ENCODE results near the gene COG7. TPM values are rescaled to one million over a fixed set of nuclear protein-coding genes. Genes with fewer than 3 reads are reported as not detected.
A peak's percentile ranks its signal among the peaks of the same experiment; 100 is the strongest.
"Not testable (repeated sequence)": the region's sequence is repeated elsewhere in the genome, so short reads cannot be mapped to it uniquely, and the experiment has no call there.

The COG7 gene
- total RNA-seq, 8 experiments from 2014 or later, result 7.2 to 29.6 (median 10.8) TPM

DNA sequence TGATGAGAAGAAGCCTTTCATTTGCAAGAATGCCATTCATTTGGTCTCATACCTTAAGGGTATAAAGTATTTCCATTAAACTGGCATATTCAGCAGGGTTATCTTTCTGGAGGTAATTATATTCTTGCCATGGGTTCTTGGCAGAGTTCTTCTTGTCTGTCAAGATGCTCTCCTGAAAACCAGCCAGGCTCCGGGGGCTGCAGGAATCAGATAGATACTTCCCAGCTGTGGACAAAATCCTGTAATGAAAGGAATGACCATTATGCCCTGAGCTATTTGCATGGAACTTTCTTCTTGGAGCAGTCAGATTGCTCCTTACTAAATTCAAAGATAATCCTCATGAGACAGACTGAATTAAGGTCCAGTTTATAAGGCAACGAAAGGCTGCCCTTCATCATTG, 47.0 kb downstream of the COG7 start:
- 0 to 100% (median 100%) methylated on average over 1 to 2 of the region's 2 CpGs; no CpG with 5 or more reads in 3 of the 10 experiments for WGBS, 10 experiments
- in situ Hi-C loops (cut with MboI; ENCODE audit: low pct_unique_long_range_greater_than_20kb in 2 of 9, low sequenced_read_pairs in 9 of 9, unreplicated experiment in 9 of 9), result loop anchor here in 1 of 9 experiments (25.0 kb wide), 1 partner anchor 219 kb away; the partner anchor contains the start of gene SCNN1G
- H3K27ac ChIP-seq, result no peak overlapping the region

DNA sequence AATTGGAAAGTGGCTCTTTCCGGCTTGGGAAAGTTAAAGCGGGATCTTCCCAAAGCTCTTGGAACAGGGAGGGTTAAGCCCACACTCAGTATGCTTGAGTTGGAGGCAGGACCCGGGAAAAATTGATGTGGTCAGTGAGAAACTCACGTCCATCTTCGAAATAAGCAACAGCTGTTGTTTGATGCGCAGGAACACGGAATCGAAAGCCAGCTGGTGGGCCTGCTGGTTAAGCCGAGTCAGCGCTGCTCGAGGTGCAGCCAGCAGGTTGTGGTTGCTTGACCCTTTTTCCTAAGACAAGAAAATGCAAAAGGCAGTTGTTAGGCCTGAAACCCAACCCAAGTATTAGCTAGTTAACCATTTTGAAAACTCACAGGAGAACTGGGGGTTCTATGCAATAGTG, 49.4 kb downstream of the COG7 start:
- no peak overlapping the region for H3K4me3 ChIP-seq
- WGBS, 10 experiments, result 56 to 88% (median 76%) methylated on average over 3 to 11 of the region's 11 CpGs; no CpG with 5 or more reads in 2 of the 10 experiments
- no peak overlapping the region for H3K27ac ChIP-seq
- ATAC-seq (replicated peaks in 6 of 8), result no peak
- H3K4me1 ChIP-seq (replicated peaks in 1 of 2), result peaks cover 2 to 8% of the 10 kb centered on the region in 2 donors
- in situ Hi-C loops (cut with MboI; ENCODE audit: low pct_unique_long_range_greater_than_20kb in 2 of 9, low sequenced_read_pairs in 9 of 9, unreplicated experiment in 9 of 9), result loop anchor here in 1 of 9 experiments (25.0 kb wide), 1 partner anchor 216 kb away; the partner anchor contains the start of gene SCNN1G

More for the DNA sequence above, 47.0 kb downstream of the COG7 start:
- peak in 1 of 8 experiments; percentile 63 for ATAC-seq (replicated peaks in 6 of 8)
- H3K4me3 ChIP-seq, result no peak overlapping the region
- H3K4me1 ChIP-seq (replicated peaks in 1 of 2), result peaks cover 12 to 13% of the 10 kb centered on the region in 2 donors

DNA sequence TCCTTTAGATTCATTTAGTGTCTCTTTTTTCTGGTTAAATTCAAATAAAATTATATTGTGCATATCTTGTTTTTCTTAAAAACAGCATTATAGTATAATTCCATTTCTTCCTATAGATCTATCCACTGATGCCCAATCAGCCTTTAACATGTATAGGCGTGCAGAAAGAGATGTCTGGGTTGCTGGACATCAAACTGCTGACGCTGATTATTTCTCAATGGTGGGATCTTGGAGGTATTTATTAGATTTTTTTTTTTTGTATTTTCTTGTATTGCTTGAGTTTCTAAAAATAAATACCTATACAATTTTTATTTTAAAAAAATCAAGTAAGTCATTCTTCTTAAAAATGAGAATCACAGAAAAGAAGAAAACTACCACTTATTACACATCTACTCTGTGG, 50.9 kb downstream of the COG7 start:
- in situ Hi-C loops (cut with MboI; ENCODE audit: low pct_unique_long_range_greater_than_20kb in 2 of 9, low sequenced_read_pairs in 9 of 9, unreplicated experiment in 9 of 9), result loop anchor here in 1 of 9 experiments (25.0 kb wide), 1 partner anchor 215 kb away; the partner anchor contains the start of gene SCNN1G
- WGBS, 10 experiments, result 80 to 100% (median 98%) methylated on average over 1 to 2 of the region's 2 CpGs
- no peak overlapping the region for H3K4me3 ChIP-seq
- H3K27ac ChIP-seq, result no peak overlapping the region
- H3K4me1 ChIP-seq (replicated peaks in 1 of 2), result peaks cover 0 to 6% of the 10 kb centered on the region in 2 donors
- no peak for ATAC-seq (replicated peaks in 6 of 8)

DNA sequence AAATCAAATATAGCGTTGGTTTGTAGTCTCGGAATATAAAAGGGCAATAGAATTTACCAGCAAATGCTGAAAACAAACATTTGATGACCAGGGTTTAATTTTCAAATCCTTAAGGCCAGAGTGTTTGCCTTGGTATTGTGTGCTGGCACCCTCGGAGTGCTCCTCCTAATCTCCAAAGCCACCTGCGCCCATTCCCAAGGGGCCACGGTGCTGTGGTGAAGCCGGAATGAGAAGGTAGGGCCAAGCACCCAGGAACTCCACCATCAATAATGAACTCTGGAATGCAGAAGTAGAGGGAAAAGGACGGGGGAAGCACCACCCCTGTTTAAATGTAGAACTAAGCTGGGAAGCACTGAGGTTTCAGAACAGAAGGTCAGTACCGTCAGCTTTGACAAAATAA, 51.9 kb downstream of the COG7 start:
- H3K4me3 ChIP-seq, result no peak overlapping the region
- WGBS, 10 experiments, result 88 to 100% (median 95%) methylated on average over 2 to 8 of the region's 8 CpGs; no CpG with 5 or more reads in 2 of the 10 experiments
- ATAC-seq (replicated peaks in 6 of 8), result no peak
- H3K27ac ChIP-seq, result no peak overlapping the region
- in situ Hi-C loops (cut with MboI; ENCODE audit: low pct_unique_long_range_greater_than_20kb in 2 of 9, low sequenced_read_pairs in 9 of 9, unreplicated experiment in 9 of 9), result loop anchor here in 1 of 9 experiments (25.0 kb wide), 1 partner anchor 214 kb away; the partner anchor contains the start of gene SCNN1G
- peaks cover 0 to 6% of the 10 kb centered on the region in 2 donors for H3K4me1 ChIP-seq (replicated peaks in 1 of 2)

DNA sequence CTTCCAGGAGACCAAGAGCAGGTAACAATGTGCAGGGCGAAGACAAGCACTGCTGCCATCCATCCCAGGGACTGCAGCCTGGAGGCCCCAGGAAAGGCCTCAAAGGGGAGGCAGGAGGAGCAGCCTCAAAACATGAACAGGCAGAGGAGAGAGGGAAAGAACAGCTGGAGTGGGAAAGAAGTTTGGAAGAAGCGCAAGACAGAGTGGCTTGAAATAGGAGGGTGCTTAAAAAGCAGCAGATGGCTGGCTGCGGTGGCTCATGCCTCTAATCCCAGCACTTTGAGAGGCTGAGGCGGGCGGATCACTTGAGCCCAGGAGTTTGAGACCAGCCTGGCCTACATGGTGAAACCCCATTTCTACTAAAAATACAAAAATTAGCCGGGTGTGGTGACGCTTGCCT, 52.5 kb downstream of the COG7 start:
- not testable (repeated sequence) for ATAC-seq (replicated peaks in 6 of 8); H3K4me1 ChIP-seq (replicated peaks in 1 of 2); H3K27ac ChIP-seq; H3K4me3 ChIP-seq
- in situ Hi-C loops (cut with MboI; ENCODE audit: low pct_unique_long_range_greater_than_20kb in 2 of 9, low sequenced_read_pairs in 9 of 9, unreplicated experiment in 9 of 9), result loop anchor here in 1 of 9 experiments (25.0 kb wide), 1 partner anchor 213 kb away; the partner anchor contains the start of gene SCNN1G
- WGBS, 10 experiments, result 80 to 100% (median 95%) methylated on average over 1 to 5 of the region's 7 CpGs; no CpG with 5 or more reads in 3 of the 10 experiments

DNA sequence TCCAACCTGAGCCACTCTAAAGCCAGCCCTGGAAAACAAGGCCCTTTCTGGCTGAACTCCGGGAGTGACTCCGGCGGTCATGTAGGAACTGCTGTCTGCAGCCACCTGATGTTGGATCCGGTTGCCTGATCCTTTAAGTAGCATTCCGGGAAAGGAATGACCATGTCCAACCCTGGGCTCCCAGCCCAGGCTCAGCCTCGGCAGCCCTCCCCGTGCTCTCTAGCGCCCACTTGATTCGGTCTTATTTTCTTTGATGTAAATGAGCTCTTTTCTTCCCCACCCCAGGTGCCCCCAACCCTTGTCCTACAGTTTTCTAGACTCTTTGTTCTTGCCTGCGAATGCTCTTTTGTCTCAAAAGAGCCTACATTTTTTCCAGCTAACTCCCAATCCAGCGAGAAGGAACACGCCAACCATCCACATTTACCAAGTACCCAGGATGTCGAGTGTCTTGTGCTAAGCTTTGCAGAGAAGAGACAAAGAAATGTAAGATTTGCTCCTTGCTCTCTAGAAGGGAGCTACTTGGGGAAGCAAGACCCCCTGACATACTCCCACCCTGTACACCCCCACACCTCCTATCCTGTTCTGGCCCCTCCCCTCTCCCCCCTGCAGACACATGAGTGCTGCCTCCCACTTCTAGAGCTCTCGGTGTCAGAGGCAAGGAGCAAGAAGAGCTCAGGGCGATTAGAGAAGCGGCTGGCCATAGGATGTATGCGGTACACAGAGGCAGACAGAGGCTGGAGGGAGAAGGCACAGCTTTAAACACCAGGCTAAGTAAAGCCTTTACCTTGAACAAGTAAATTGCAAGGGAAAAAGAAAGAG, 53.8 kb downstream of the COG7 start:
- WGBS, 10 experiments, result 15 to 93% (median 49%) methylated on average over 2 to 6 of the region's 17 CpGs; no CpG with 5 or more reads in 1 of the 10 experiments
- no peak overlapping the region for H3K27ac ChIP-seq
- ATAC-seq (replicated peaks in 6 of 8), result peak in 5 of 8 experiments; percentile 21 to 71 (median 52)
- in situ Hi-C loops (cut with MboI; ENCODE audit: low pct_unique_long_range_greater_than_20kb in 2 of 9, low sequenced_read_pairs in 9 of 9, unreplicated experiment in 9 of 9), result loop anchor here in 1 of 9 experiments (25.0 kb wide), 1 partner anchor 88 kb away; no protein-coding TSS in a partner anchor
- no peak overlapping the region for H3K4me3 ChIP-seq
- H3K4me1 ChIP-seq (replicated peaks in 1 of 2), result peaks cover 0 to 6% of the 10 kb centered on the region in 2 donors

DNA sequence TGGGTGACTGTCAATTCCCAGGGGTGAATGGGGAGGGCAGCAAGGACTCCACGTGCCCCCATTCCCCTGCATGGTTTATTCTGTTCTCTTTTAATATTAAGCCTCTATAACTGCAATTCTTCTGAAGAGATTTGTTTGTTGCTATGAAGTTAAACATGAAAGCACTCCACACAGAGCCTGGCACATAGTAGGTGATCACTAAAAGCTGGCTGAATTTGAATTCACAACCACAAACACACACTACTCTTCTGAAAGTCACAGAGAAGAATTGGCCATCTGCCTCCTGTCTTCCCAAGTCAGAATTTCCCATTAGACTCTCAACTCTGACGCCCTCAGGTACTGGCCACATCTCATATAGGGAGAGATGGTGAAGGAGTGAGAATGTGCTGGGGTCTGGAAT, 55.5 kb downstream of the COG7 start:
- H3K4me3 ChIP-seq, result no peak overlapping the region
- 75 to 100% (median 100%) methylated on average over 1 to 2 of the region's 2 CpGs; no CpG with 5 or more reads in 6 of the 10 experiments for WGBS, 10 experiments
- no peak overlapping the region for H3K27ac ChIP-seq
- ATAC-seq (replicated peaks in 6 of 8), result no peak
- in situ Hi-C loops (cut with MboI; ENCODE audit: low pct_unique_long_range_greater_than_20kb in 2 of 9, low sequenced_read_pairs in 9 of 9, unreplicated experiment in 9 of 9), result loop anchor here in 1 of 9 experiments (25.0 kb wide), 1 partner anchor 90 kb away; no protein-coding TSS in a partner anchor
- peaks cover 0 to 6% of the 10 kb centered on the region in 2 donors for H3K4me1 ChIP-seq (replicated peaks in 1 of 2)

DNA sequence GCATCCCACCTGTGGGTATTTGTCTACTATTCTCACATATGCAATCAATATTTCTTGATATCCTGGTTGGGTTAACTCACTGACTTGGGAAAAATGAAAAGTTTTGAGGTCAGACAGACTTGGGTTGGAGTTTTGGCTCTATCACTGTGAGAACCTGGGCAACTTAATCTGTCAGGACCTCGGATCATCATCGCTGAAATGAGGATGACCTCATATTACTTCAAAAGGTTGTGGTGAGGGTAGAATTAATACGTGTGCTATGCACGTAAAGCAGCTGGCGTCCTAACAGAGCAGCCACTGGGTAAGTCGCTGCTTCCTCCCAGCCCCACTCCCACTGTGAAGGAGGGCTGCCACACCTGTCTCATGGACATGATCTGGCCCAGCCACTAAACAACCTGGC, 57.3 kb downstream of the COG7 start:
- 50 to 100% (median 100%) methylated on average over 1 to 5 of the region's 6 CpGs; no CpG with 5 or more reads in 5 of the 10 experiments for WGBS, 10 experiments
- in situ Hi-C loops (cut with MboI; ENCODE audit: low pct_unique_long_range_greater_than_20kb in 2 of 9, low sequenced_read_pairs in 9 of 9, unreplicated experiment in 9 of 9), result loop anchor here in 1 of 9 experiments (25.0 kb wide), 1 partner anchor 92 kb away; no protein-coding TSS in a partner anchor
- Histone ChIP-seq H3K4me3 (no peak overlapping the region), H3K4me1 (replicated peaks in 1 of 2) (peaks cover 0 to 6% of the 10 kb centered on the region in 2 donors), H3K27ac (no peak overlapping the region)
- no peak for ATAC-seq (replicated peaks in 6 of 8)

DNA sequence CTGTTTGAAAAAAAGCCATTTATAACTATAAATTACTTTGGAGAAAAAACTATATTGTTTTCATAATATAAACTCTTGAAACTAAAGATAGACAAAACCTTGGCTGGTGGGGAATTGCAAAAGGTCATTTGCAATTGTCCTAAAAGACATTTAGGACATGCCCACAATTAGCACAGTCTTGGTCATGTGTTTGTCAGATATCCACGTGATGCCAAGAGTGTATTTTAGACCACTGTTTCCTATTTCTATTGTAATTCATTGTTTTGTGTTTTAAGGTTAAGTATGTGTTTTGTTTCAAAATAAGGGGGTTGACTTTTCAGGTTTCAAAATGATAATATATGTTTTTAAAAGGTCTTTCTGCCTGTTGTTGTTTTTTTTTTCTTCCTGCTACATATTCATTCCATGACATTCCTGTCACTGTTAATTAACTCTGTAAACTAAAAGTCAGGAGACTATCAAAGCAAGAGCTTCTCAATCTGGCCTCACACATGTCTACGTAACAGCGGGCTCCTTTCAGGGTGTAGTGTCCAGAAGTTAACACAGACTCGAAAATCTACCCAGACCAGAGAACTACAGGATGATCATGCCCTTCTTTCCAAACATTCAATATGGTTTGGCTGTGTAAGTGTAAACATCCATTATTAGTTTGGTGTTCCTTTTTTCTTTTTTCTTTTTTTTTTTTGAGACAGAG, 58.7 kb downstream of the COG7 start:
- in situ Hi-C loops (cut with MboI; ENCODE audit: low pct_unique_long_range_greater_than_20kb in 2 of 9, low sequenced_read_pairs in 9 of 9, unreplicated experiment in 9 of 9), result loop anchor here in 1 of 9 experiments (25.0 kb wide), 1 partner anchor 93 kb away; no protein-coding TSS in a partner anchor
- Histone ChIP-seq H3K27ac (no peak overlapping the region), H3K4me1 (replicated peaks in 1 of 2) (peaks cover 0 to 2% of the 10 kb centered on the region in 2 donors), H3K4me3 (no peak overlapping the region)
- 50 to 95% (median 80%) methylated on average over 1 to 4 of the region's 4 CpGs; no CpG with 5 or more reads in 1 of the 10 experiments for WGBS, 10 experiments
- ATAC-seq (replicated peaks in 6 of 8), result no peak

DNA sequence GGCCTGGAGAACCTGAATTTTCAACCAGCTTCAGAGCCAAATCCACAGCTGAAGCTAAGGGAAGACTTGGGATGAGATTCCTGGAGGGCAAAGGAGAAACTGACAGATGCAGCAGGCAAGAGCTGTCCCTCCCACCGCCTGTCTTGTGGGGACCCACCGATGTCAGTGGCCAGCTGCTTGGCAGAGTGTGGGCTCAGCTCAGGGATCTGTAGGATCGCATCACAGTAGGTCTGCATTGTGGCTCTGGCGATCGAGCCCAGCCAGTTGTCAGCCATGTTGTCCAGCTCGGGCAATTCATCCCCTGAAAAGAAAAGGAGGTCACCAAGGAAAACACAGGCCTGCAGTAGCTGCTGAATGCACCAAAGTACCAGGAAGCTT, 60.8 kb downstream of the COG7 start:
- no peak overlapping the region for H3K4me3 ChIP-seq
- in situ Hi-C loops (cut with MboI; ENCODE audit: low pct_unique_long_range_greater_than_20kb in 2 of 9, low sequenced_read_pairs in 9 of 9, unreplicated experiment in 9 of 9), result loop anchor here in 1 of 9 experiments (25.0 kb wide), 1 partner anchor 95 kb away; no protein-coding TSS in a partner anchor
- 83 to 100% (median 100%) methylated on average over 1 to 4 of the region's 6 CpGs; no CpG with 5 or more reads in 7 of the 10 experiments for WGBS, 10 experiments
- H3K27ac ChIP-seq, result no peak overlapping the region
- no peak for ATAC-seq (replicated peaks in 6 of 8)
- no peaks in the 10 kb centered on the region for H3K4me1 ChIP-seq (replicated peaks in 1 of 2)

DNA sequence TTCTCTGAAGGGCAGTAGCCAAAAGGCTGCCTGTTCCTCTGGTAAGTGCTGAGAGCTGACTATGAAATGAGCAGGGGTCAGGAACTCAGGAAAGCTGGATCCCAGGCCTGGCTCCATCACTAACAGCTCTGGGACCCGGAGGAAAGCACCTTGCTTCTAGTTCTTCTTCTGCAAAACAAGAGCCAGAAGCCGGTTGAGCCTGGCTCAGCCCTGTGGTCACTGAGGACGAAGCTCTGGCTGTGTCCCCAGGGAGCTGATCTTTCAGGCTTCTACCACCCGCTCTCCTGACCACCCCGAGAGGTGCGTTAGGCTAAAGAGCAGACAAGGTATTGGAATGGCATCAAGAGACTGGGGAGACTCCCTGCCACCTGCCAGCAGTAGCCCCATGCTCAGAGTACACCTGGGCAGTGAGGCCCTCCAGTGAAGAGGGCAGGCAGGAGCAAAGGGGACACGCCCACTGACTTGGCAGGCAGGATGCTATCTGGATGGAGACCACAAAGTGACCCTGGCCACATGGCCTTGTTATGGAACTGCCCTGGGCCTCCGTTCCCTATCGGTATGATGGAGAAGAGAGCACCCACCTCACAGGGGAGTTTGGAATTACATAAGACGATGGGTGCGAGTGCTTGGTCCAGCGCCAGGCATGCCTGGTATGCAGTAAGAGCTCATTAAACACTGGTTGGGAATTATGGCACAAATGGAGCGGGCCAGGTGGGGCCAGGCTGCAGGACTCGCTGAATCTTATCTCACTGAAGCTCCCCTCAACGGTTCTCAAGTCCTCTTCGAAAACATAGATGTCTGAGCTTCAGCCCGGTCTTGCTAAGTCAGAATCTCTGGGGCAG, 61.4 kb downstream of the COG7 start:
- WGBS, 10 experiments, result 80 to 100% (median 98%) methylated on average over 1 to 11 of the region's 17 CpGs; no CpG with 5 or more reads in 2 of the 10 experiments
- H3K4me1 ChIP-seq (replicated peaks in 1 of 2), result no peaks in the 10 kb centered on the region
- H3K4me3 ChIP-seq, result no peak overlapping the region
- H3K27ac ChIP-seq, result no peak overlapping the region
- no peak for ATAC-seq (replicated peaks in 6 of 8)
- in situ Hi-C loops (cut with MboI; ENCODE audit: low pct_unique_long_range_greater_than_20kb in 2 of 9, low sequenced_read_pairs in 9 of 9, unreplicated experiment in 9 of 9), result loop anchor here in 1 of 9 experiments (25.0 kb wide), 1 partner anchor 96 kb away; no protein-coding TSS in a partner anchor

DNA sequence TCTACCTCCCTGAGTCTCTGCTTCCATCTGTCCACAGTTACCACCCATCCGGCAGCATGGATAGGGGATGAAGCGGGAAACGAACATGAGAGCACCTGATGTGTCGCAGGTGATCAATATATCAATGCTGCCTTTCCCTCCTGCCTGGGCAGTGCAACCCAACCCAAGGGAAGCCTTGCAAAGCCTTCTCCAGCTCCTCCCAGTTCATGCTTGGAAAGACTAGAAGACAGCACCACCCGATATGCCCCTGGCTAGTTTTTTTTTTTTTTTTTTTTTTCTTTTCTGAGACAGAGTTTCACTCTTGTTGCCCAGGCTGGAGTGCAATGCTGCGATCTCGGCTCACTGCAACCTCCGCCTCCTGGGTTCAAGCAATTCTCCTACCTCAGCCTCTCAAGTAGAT, 63.1 kb downstream of the COG7 start:
- in situ Hi-C loops (cut with MboI; ENCODE audit: low pct_unique_long_range_greater_than_20kb in 2 of 9, low sequenced_read_pairs in 9 of 9, unreplicated experiment in 9 of 9), result loop anchor here in 1 of 9 experiments (25.0 kb wide), 1 partner anchor 97 kb away; no protein-coding TSS in a partner anchor
- WGBS, 10 experiments, result 88 to 100% (median 96%) methylated on average over 1 to 7 of the region's 8 CpGs; no CpG with 5 or more reads in 3 of the 10 experiments

More for the DNA sequence above, 63.1 kb downstream of the COG7 start:
- H3K27ac ChIP-seq; H3K4me1 ChIP-seq (replicated peaks in 1 of 2); H3K4me3 ChIP-seq: not testable (repeated sequence)
- peak in 2 of 8 experiments; percentile 71 to 76 for ATAC-seq (replicated peaks in 6 of 8)

All from motor neuron (in vitro differentiated cells).